Measurements from ENCODE around the gene HSPA6.
"Not testable (repeated sequence)": the region's sequence is repeated elsewhere in the genome, so short reads cannot be mapped to it uniquely, and the experiment has no call there.

GRCh38 chr1:161512636-161513447 lies 11.5 kb upstream of the HSPA6 start:
- not testable (repeated sequence) for TF ChIP-seq PBX3 (CRISPR knock-in tag; IDR thresholded peaks at IDR 0.05); BCL11A (tag by site-specific recombination; IDR thresholded peaks at IDR 0.05; ENCODE audit: low read depth); CTCF (tag by site-specific recombination; IDR thresholded peaks at IDR 0.05)
